SU-DHL-6 (cell line): ENCODE data around the gene EMC7.

Source experiments
- H2AFZ ChIP-seq: fragments of 200-600 bp; sonication (generic); 2 replicates; pipeline ENCODE4 v1.6.1; 2014; ENCODE audit warnings: low read depth, mild to moderate bottlenecking, moderate library complexity, mixed read lengths, antibody characterized with exemption, low read length; ENCODE audit not compliant: severe bottlenecking
- H3F3A ChIP-seq: fragments of 200-600 bp; shearing (Covaris generic); 2 replicates; pipeline ENCODE4 v1.6.0; 2016; ENCODE audit warnings: antibody characterized with exemption, mild to moderate bottlenecking; ENCODE audit not compliant: insufficient read depth
- H3K27ac ChIP-seq: fragments of 200-600 bp; sonication (generic); 2 replicates; pipeline ENCODE4 v1.5.1; 2016; ENCODE audit warnings: low read depth, mild to moderate bottlenecking, low read length, moderate library complexity, mixed read lengths
- H3K27me3 ChIP-seq: fragments of 200-600 bp; sonication (generic), shearing (Covaris generic); 2 replicates; pipeline ENCODE4 v1.6.0; 2014; ENCODE audit warnings: mild to moderate bottlenecking, low read length
- H3K36me3 ChIP-seq: fragments of 200-600 bp; sonication (generic); 2 replicates; pipeline ENCODE4 v1.6.1; 2014; ENCODE audit warnings: mild to moderate bottlenecking, low read length, mixed read lengths
- H3K4me2 ChIP-seq: fragments of 300-600, 200-600 bp; shearing (Covaris generic), sonication (generic); 2 replicates; pipeline ENCODE4 v1.6.0; 2014; ENCODE audit warnings: low read length, low read depth, mild to moderate bottlenecking; ENCODE audit not compliant: poor library complexity, severe bottlenecking
- H3K4me3 ChIP-seq: fragments of 200-600 bp; sonication (generic); 2 replicates; pipeline ENCODE4 v1.5.1; 2014; ENCODE audit warnings: antibody characterized with exemption, low read length, mild to moderate bottlenecking, mixed read lengths; ENCODE audit not compliant: insufficient read depth, poor library complexity, severe bottlenecking
- H3K79me2 ChIP-seq: fragments of 200-600 bp; sonication (generic); 2 replicates; pipeline ENCODE4 v1.6.1; 2014; ENCODE audit warnings: mild to moderate bottlenecking, low read length, moderate library complexity; ENCODE audit not compliant: insufficient read depth
- H3K9ac ChIP-seq: fragments of 200-600 bp; sonication (generic); 2 replicates; pipeline ENCODE4 v1.7.0; 2014; ENCODE audit warnings: mild to moderate bottlenecking, low read length
- H3K9me2 ChIP-seq: fragments of 200-600 bp; sonication (generic); replicated peaks from 2 replicates; pipeline ENCODE4 v1.6.1; 2014; ENCODE audit warnings: low read length; ENCODE audit not compliant: insufficient read depth
- H3K9me3 ChIP-seq: fragments of 200-600 bp; sonication (generic); 2 replicates; pipeline ENCODE4 v1.6.1; 2014; ENCODE audit warnings: low read length, mixed read lengths; ENCODE audit not compliant: insufficient read depth
- H4K20me1 ChIP-seq: fragments of 200-600 bp; sonication (generic); 2 replicates; pipeline ENCODE4 v1.6.1; 2014; ENCODE audit warnings: low read depth, mild to moderate bottlenecking, antibody characterized with exemption, low read length, moderate library complexity, mixed read lengths
- EZH2phosphoT487 ChIP-seq: fragments of 200-600 bp; sonication (generic), shearing (Covaris generic); conservative IDR thresholded peaks from 2 replicates; pipeline ENCODE4 v1.6.1; 2018; ENCODE audit warnings: mild to moderate bottlenecking, antibody characterized with exemption, low read length, moderate library complexity, mixed read lengths
- TF ChIP-seq, protein P1 (sequence below): fragments of 200-600 bp; sonication (generic); IDR thresholded peaks from one replicate; pipeline ENCODE4 v1.5.1; 2017; ENCODE audit warnings: antibody characterized with exemption, mild to moderate bottlenecking, low read length, moderate library complexity; ENCODE audit not compliant: insufficient read depth, poor library complexity, severe bottlenecking

Gene EMC7

DNA sequence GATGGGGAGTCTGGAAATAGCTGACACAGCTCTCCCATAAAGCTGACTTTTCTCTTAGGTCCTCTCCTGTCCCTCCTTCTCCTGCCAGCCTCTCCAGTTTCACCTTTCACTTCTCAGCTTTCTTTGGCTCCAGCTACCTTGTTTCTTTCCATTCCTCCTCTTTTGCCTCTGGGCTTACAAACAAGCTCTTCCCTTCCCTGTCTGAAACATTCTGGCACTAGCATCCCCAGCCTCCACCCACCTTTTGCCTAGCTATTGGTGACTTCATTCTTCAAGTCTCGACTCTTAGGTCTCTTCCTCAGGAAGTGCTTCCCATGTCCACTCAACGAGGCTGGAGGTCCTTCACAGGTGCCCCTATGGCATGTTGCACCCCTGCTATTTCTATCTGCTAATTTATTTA is 42.2 kb downstream of the EMC7 start:
- Histone ChIP-seq H3F3A (no peaks in the 10 kb centered on the region), H2AFZ (no peak overlapping the region), H3K4me3 (no peak overlapping the region), H3K9ac (no peak overlapping the region), H3K9me3 (no peaks in the 10 kb centered on the region), H3K36me3 (no peaks in the 10 kb centered on the region), H3K9me2 (no peaks in the 10 kb centered on the region), H3K27me3 (no peaks in the 10 kb centered on the region), H3K4me2 (no peak overlapping the region), H3K79me2 (no peaks in the 10 kb centered on the region), H3K27ac (no peak overlapping the region), H4K20me1 (no peaks in the 10 kb centered on the region)
- TF ChIP-seq EZH2phosphoT487: no peak
- TF ChIP-seq, protein P1, sequence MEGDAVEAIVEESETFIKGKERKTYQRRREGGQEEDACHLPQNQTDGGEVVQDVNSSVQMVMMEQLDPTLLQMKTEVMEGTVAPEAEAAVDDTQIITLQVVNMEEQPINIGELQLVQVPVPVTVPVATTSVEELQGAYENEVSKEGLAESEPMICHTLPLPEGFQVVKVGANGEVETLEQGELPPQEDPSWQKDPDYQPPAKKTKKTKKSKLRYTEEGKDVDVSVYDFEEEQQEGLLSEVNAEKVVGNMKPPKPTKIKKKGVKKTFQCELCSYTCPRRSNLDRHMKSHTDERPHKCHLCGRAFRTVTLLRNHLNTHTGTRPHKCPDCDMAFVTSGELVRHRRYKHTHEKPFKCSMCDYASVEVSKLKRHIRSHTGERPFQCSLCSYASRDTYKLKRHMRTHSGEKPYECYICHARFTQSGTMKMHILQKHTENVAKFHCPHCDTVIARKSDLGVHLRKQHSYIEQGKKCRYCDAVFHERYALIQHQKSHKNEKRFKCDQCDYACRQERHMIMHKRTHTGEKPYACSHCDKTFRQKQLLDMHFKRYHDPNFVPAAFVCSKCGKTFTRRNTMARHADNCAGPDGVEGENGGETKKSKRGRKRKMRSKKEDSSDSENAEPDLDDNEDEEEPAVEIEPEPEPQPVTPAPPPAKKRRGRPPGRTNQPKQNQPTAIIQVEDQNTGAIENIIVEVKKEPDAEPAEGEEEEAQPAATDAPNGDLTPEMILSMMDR: no peak

DNA sequence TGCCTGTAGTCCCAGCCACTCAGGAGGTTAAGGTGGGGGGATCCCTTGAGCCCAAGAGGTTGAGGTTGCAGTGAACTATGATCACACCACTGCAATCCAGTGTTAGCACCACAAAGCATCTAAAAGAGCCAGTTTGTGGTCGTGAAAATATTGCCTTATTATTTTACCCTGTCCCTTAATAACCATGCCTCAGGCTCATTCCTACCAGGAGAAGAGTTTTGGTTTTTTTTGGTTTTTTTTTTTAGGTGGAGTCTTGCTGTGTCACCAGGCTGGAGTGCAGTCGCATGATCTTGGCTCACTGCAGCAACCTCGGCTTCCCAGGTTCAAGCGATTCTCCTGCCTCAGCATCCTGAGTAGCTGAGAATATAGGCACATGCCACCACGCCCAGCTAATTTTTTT is 44.8 kb downstream of the EMC7 start:
- Histone ChIP-seq H3K9ac (no peak overlapping the region), H3K27me3 (no peaks in the 10 kb centered on the region), H2AFZ (no peak overlapping the region), H4K20me1 (no peaks in the 10 kb centered on the region), H3K9me3 (no peaks in the 10 kb centered on the region), H3F3A (no peaks in the 10 kb centered on the region), H3K36me3 (no peaks in the 10 kb centered on the region), H3K79me2 (no peaks in the 10 kb centered on the region), H3K27ac (no peak overlapping the region), H3K4me2 (no peak overlapping the region), H3K4me3 (no peak overlapping the region), H3K9me2 (no peaks in the 10 kb centered on the region)
- TF ChIP-seq, protein P1: no peak
- TF ChIP-seq EZH2phosphoT487: no peak

DNA sequence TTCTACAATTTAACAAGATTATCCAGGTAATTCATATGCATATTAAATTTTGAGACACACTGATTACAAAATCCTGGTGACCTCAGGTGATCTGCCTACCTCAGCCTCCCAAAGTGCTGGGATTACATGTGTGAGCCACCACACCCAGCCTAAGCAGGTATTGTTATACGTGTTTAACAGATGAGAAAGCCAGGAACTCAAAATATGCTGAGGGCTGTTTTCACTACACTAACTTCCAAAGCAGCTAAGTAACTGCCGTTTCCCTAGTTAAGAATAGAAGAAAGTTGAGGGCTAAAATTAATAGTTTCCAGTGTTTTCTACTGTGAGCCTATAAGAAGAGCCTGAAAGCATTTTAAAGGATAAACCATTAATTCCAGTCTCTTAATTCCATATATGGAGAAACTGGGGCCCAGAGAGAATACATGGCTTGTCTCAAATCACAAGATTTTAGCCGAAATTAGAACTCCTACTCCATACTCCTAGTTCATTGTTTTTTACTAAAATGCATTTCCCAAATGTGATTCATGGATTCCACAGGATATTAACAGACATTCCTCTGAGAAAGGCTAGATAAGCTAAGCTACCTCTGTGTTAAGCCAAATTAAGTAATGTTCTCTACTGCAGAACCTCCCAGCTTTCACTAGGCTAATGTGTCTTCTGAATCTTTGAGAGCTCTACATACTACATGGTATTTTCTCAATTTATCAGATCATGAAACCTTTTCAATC is 45.6 kb downstream of the EMC7 start:
- TF ChIP-seq EZH2phosphoT487: no peak
- TF ChIP-seq, protein P1: no peak
- Histone ChIP-seq H2AFZ (no peak overlapping the region), H3F3A (no peaks in the 10 kb centered on the region), H3K4me2 (no peak overlapping the region), H3K27ac (no peak overlapping the region), H3K9me3 (no peaks in the 10 kb centered on the region), H3K36me3 (0 out of 2 replicates have a peak, but pooled peaks cover 3% of the 10 kb centered on the region), H3K79me2 (no peaks in the 10 kb centered on the region), H3K4me3 (no peak overlapping the region), H3K9ac (no peak overlapping the region), H4K20me1 (no peaks in the 10 kb centered on the region), H3K27me3 (no peaks in the 10 kb centered on the region), H3K9me2 (no peaks in the 10 kb centered on the region)
